Cerebellar nuclear complex (tissue), 1 donor: ENCODE data around the gene CHERP.

Experiments
- DNase-seq, 2 experiments: peaks; one replicate each; lab custom pipeline; 2025; lab: John Stamatoyannopoulos, UW

CHERP gene

GRCh38 chr19:16542045-16542909 lies at the start of gene CHERP:
CHERP (minus strand) TSS chr19:16542437; CDS start chr19:16542378, 59 bp downstream.
- DNase-seq: peak; percentile 38 to 74

DNA sequence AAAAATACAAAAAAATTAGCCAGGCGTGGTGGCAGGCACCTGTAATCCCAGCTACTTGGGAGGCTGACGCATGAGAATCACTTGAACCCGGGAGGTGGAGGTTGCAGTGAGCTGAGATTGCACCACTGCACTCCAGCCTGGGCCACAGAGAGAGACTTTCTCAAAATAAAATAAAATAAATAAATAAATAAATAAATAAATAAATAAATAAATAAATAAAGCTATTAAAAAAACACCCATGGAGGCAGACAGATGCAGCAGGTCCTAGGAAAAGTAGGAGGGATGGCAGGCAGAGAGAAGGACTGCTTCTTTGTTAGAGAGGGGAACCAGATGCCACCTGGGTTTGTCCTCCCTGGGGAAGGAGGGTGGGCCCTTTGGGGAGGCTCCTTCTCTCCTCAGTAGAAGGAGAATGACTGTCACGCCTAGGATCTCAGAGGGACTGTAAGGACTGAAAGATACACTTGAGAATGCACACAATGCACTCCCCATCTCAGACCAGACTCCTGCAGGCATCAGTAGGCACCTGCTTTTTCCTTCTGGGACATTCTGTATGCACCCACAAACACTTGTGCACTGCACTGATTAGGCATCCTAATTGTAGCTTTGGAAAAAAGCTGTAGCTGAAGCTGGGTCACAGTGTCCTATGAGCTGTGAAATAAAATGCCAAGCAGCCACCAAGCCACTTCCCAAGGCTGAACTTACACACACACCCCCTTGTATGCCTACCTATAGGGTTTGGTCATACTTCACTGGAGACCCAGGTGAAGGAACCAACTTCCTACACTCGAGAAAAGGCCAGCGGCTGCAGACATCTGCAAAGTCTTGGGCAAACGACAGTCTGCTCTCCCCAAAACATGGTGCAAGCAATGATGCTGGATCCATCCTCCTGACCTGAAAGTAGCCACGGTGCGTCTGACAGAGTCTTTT lies 48.9 kb upstream of the CHERP start:
- no peak for DNase-seq

- DNase-seq: no peak
Measured at GRCh38 chr19:16589917-16590316, 47.7 kb upstream of the CHERP start.

DNA sequence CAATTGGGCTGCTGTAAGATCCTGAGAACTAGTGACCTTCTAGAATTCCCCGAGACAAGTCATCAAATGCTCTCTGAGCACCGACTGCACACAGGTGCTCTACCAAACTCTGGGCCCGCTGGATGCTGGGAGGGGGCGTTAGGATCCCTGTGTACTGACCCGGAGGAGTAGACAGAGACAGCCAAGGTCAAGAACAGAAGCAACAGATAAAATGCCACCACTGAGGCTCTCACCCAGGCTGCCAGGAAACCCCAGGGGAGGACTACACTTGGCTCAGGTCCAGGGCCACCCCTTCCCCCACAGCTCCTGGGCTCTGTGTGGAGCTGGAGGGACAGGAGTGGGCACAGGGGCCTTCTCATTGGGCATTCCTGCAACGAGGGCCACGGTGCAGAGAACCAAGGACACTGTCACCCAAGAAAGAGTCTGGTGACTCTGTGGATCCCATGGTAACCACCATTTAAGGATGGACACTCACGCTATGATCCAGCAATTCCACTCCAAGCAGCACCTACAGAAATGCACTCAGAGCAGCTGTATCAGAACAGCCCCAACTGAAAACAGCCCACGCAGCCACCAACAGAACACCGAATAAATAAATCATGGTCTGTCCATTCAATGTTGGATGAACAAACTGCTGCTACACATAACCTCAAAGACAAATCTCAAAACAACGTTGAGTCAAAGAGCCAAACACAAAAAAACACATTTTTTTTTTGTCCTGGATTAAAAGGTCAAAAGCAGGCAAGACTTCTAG lies 46.8 kb upstream of the CHERP start:
- DNase-seq: no peak

DNA sequence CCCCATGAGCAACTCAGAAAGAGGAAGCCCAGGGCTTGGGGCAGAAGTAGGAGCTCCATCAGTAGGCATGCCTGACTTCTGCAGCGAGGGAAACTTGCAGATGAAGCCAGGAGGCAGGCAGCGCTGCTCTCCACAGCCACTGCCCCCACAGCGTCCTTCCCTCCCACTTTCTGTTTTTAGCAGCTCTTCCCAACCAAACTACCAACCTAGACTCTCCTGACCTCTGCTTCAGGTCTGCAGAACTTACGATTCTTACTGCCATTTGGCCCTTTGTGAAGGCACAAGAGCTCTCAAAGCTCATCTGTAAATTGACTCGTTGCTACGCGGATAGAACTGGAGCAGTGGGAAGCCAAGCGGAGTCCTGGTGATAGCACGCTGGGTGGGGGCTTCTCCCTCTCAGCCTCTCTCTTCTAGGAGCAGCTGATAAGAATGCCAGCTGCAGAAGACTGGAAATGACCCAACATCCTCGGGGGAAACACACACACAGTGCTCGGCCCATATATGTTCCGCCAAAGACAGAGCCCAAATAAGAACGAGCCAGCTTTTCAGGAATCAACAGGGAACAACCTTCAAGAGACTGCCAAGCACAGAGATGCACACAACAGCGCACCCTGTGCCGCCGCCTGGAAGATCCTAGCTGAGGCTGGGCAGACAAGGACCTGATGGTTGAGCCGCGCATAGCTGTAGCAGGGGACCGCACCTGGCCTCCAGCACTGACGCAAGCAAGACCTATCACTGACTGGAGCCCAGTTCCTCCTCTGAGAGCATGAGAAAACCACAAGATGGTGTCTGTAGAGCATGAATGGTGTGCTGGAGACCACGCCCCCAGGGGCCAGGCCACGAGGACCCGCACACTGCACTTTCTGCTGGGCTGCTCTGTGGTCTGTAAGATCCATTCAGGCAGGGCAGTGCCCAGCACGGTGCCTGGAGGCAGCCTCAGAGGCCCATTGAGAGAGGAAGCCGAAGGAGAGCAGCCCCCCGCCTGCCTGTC lies 45.9 kb upstream of the CHERP start:
- DNase-seq: no peak

DNA sequence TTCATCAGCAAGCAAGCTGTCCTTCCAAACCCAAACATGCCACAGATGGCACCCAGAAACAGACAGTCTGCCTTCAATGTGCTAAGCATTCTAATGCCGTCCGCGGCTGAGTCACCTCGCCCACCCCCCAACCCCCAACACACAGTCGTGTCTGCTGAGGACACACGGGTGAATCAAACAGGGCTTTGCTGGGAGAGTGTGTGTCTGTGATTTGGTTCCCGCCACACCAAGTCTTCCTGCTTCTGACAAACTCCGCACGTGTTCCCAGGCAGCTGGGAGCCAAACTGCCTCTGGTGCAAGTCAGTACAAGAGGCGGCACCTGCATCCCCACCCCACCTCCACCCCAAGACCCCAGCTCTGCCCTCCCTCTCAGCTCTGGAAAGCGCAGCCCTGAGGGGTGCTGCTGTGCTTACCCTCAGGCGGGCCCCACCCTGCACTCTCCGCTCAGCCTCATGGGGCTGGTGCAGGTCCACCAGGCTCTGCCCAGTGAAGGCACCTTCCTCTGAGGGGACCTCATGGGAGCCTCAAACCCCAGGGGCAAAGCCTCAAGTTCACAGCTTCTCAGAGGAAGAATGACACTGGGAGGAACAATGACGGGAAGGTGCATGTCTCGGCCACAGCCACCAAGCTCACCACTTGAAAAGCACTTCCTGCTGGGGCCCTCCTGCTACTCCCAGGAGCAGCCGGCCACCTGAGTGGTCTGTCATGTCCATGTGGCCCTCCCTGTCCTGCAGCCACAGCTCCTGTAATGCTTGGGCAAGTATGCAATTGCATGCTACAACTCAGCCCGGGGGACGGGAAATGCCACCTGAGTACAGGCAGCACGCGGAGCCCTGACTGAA lies 45.0 kb upstream of the CHERP start:
- DNase-seq: no peak

- DNase-seq: no peak
Measured at GRCh38 chr19:16586477-16586871, 44.2 kb upstream of the CHERP start.

- no peak for DNase-seq
Measured at GRCh38 chr19:16585808-16586476, 43.7 kb upstream of the CHERP start.

GRCh38 chr19:16585094-16585801 lies 43.0 kb upstream of the CHERP start:
- no peak for DNase-seq

GRCh38 chr19:16584248-16585093 lies 42.2 kb upstream of the CHERP start:
- no peak for DNase-seq

DNA sequence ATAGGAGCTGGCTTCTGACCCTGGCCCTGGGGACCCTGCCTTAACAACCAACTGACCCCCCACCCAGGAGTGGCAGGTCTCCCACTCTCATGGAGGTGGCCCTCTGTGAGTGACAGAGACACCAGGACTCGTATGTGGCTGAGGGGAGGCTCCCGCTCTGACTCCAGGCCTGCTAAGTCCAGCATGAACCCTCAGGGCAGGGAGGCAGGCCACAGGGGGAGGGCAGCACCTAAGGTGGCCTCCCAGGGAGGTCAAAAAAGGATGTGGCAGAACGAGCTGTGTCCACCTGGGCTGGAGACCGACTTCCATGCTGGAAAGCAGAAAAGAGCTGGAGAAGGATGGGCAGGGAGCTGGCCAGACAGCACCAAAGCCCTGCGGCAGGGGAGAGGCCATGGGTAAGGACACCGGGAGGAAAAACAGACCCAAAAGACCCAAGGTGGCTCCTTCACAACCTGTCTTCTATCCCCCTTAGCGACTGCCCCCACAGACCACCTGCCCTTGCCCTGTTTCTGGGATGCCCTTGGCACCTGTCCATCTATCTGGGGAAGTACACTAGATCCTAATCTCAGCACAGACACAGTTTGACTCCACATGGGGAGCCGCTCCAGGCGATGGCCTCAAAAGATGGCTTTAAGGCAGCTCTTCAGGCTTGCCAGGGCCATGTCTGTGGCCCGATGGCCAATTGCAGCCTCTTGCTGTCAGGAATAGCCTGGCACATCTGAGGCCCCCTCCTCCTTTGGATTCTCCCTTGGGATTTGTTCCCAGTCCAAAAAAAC lies 40.4 kb upstream of the CHERP start:
- DNase-seq: no peak

DNA sequence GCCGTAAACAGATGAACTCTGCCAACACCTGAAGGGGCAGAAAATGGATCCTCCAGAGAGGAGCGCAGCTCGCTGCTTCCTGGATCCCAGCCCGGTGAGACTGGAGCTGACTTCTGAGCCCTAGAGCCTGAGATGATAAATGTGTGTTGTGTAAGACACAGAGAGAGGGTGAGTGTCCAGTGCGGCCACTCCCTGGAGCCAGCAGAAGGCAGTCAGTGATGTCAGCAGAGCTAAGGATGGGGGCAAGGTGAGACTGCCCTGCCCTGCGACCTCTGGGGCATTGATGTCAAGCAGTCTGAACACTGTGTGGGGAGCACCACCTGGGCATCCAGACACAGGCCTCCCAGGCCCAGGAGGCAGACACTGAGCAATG lies 39.7 kb upstream of the CHERP start:
- DNase-seq: no peak

DNA sequence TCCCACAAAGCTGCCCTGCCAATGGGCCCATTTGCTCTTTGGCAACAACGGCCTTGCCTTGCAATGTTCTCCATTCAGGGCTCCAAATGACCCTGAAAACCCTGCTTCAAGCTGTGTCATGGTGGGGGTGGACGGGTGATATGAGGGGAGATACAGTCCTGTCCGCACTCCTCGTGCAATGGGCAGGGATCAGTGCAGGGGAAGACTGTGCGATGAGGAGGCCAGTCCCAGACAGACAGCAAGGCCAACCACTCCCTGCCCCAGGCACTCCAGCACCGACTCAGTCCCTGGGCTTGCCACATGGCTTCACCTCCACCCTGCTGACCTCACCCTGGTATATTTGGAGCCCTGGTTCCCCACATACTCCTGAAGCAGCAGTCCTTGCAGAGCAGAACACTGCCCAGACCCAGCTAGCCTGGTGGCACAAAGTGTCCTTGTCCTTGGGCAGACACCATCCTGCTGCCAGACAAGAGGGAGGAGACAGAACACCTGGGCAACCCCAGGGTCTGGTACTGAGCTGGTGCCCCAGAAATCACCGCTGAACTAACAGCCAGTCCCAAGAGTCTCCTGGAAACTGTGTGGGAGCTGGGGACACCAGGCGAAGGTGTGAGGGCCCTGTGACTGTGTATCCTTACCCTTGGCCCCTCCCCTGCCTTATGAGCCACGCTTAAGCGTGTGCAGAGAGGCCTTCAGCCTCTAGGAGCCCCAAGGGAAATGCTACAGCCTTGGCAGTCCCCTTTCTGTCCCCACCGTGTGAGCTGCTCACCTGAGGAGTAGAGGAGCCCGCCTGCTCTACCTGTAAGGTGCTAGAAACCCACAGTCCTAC lies 39.1 kb upstream of the CHERP start:
- no peak for DNase-seq

DNA sequence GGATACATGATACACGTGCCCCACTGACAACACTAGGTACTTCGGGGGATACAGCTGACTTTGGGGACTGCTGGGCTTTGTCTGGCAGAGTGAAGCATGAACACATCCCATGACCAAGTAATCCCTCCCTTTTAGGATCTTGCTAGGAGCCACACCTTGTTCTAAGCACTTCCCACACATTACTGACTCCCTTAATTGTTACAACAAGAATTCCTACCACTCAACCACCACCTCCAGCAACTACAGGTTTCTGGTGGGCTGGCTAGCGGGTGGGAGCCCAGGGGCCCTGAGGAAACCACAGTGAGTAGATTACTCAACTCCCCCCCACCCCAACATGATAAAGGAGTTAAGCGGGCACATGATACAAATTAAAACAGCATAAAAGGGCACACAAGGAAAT lies 37.1 kb upstream of the CHERP start:
- DNase-seq: no peak

GRCh38 chr19:16577531-16577985 lies 35.3 kb upstream of the CHERP start:
- no peak for DNase-seq
